22Rv1 (cell line): ENCODE data around the gene ARMC9.

Experiments used
- H3K27ac ChIP-seq: fragments of 450-650 bp; 2 replicates; pipeline ENCODE4 v1.5.1; 2017
- ZFX ChIP-seq: fragments of 450-650 bp; IDR thresholded peaks from 2 replicates; pipeline ENCODE4 v1.6.1; 2017; ENCODE audit warnings: antibody characterized with exemption, borderline replicate concordance
- TF ChIP-seq, protein P1 (sequence below): fragments of 450-650 bp; IDR thresholded peaks from 2 replicates; pipeline ENCODE4 v1.5.1; 2017; ENCODE audit warnings: mild to moderate bottlenecking

Gene ARMC9

DNA sequence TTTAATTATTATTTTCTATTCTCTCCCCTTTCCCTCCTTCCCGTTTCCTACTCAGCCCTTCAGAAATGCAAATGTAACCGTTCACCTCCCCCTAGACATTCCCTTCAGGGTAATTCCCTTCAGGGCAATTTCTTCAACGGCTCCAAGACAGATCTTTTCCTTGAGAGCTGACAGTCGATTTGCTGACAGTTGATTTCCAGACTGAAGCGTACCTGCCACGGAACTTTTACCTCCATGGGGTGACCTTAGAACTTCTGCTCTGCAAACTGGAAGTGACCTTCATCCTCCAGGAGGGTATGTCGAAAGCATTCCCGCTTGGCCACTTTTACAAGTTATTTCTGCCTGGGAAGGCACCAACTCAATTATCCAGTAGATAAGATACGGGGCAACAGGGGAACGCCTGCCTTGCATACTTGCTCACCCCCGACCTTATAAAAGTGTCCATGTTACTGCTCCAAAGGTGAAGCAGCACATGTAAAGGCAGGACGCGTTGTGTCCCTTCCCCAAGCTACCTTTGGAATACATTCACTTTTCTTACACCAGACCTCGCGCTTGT is 215.6 kb downstream of the ARMC9 start:
- H3K27ac ChIP-seq, result no peak overlapping the region

DNA sequence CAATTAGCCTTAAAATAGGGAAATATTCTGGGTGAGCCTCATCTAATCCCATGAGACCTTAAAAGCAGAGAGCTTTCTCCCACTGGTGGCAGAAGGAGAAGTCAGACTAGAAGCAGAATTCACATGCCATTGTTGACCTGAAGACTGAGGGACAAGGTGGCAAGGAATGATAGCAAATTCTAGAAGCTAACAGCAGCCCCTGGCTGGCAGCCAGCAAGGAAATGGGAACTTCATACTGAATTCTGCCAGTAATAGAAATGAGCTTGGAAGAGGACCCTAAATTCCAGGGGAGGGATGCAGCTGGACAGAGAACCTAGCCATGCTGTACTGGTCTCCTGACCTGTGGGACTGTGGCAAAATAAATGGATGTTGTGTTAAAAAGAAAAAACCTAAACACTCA is 216.6 kb downstream of the ARMC9 start:
- H3K27ac ChIP-seq, result no peak overlapping the region
- TF ChIP-seq, protein P1, sequence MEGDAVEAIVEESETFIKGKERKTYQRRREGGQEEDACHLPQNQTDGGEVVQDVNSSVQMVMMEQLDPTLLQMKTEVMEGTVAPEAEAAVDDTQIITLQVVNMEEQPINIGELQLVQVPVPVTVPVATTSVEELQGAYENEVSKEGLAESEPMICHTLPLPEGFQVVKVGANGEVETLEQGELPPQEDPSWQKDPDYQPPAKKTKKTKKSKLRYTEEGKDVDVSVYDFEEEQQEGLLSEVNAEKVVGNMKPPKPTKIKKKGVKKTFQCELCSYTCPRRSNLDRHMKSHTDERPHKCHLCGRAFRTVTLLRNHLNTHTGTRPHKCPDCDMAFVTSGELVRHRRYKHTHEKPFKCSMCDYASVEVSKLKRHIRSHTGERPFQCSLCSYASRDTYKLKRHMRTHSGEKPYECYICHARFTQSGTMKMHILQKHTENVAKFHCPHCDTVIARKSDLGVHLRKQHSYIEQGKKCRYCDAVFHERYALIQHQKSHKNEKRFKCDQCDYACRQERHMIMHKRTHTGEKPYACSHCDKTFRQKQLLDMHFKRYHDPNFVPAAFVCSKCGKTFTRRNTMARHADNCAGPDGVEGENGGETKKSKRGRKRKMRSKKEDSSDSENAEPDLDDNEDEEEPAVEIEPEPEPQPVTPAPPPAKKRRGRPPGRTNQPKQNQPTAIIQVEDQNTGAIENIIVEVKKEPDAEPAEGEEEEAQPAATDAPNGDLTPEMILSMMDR, result no peak
- TF ChIP-seq ZFX, result no peak

More for the DNA sequence above, 215.6 kb downstream of the ARMC9 start:
- TF ChIP-seq, protein P1, result no peak
- no peak for TF ChIP-seq ZFX

DNA sequence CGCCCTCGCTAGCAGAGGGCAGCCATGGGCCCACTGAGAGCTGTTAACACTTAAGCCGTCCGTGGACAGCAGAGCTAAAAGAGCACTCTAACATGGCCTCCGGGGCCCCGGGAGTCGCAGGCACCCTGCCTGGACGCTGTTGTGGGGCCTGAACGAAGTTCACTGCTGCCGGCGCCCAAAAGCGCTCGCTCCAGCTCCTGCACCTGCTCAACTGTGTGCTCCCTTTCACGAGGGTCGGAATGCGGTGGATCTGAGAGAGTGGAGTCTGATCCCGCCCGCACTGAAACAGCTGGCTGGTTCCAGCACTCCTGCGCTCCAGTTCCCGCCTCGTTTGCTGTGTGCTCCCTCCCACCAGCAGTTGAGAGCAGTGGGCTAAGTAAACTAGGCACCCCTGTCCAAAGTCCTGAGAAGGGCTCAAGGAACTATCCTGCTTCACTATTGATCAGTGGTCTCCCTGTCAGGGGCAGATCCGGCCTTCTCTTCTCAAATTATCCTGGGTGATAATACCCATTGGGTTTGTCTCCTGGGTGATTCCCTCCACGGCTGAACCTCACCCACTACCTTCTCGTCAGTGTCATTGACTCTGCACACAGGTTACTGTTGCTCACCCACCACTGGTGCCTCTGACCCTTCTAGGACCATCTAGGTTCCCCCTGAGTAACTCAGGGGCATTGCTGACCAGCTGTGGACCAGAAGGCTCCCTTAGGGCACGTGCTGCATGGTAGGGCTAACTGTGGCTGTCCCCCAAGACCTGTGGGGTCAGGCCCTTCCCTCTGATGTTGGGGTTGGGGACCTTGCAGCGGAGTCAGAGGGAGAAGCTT is 220.6 kb downstream of the ARMC9 start:
- no peak overlapping the region for H3K27ac ChIP-seq
- TF ChIP-seq, protein P1, result no peak
- no peak for TF ChIP-seq ZFX

DNA sequence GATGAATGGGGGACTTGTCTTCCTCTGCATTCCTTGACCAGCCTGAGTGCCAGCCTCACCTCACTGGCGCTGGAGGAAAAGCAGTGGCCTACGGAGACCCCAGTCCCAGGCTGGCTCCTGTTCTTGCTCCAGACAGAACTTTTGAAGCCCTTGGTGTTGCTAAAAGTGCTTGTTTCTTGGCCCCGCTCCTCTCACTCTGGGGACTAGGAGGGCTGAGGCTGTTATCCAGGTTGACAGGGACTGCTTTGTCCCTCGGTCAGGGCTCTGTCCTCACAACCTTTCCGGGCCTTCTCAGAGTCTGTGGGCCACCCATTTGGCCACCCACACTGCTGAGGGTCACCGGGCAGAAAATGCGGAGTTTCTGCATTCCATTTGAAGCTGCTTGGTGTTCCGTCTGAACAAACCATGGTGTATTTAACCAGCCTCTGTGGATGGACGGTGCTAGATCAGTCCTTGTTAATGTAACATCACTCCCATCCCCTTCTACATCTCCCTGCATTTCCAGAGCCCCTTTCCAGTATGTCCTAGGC is 222.7 kb downstream of the ARMC9 start:
- no peak overlapping the region for H3K27ac ChIP-seq
- no peak for TF ChIP-seq ZFX
- TF ChIP-seq, protein P1, result no peak

DNA sequence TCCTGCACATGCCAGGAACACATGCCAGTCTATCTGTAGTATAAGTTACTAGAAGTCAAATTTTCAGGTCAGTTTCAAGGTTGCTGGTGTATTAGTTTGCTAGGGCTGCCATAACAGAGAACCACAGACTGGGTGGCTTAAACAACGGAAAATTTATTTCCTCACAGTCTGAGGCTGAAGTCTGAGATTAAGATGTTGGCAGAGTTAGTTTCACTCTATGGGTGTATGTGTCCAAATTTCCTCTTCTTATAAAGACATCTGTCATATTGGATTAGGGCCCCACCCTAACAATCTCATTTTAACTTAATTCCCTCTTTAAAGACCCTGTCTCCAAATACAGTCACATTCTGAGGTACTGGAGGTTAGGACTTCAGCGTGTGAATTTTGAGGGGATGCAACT is 223.6 kb downstream of the ARMC9 start:
- TF ChIP-seq ZFX, result no peak
- TF ChIP-seq, protein P1, result no peak
- no peak overlapping the region for H3K27ac ChIP-seq

DNA sequence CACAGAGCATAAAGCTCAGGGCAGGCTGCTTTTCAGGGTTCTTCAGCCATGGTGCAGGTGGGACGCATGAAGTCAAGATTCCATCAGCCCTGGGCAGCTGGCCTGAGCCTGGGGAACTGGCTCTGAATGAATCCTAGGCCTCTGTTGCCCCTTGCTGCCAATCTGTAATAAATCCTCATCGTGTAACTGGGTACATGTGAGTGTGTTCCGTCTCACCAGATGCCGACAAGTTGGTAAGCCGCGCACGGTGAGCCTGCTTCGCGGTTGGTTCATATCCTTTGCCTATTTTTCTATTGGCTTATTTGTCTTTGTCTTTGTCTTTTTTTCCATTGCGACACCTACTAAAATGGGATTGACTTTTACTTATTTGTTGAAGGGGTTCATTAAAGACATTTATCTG is 224.7 kb downstream of the ARMC9 start:
- TF ChIP-seq, protein P1, result no peak
- TF ChIP-seq ZFX, result no peak
- no peak overlapping the region for H3K27ac ChIP-seq
